ENCODE results near the gene METTL24.

METTL24 gene

DNA sequence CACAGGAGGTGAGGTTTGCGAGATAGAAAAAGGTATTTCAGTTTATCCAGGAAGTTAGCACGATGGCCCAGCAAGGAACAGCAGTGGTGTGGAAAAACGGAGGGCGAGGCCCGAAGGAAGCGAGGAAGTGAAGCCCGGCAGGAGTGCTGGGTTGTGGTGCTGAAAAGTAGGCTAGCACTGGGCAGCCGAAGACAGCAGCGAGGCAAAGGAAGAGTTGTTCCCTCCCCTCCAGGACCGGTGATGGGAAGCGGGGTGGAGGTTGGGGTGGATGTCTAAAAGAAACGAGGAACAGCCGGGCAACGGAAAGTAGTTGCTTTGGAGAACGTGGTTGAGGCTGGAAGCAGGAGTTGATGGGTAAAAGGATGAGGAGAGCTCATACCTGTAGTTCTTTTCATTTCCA lies 1.4 kb downstream of the METTL24 start:
- H3K79me2 ChIP-seq (ENCODE audit: insufficient read depth, low read length): no peaks in the 10 kb centered on the region
- no peaks in the 10 kb centered on the region for H4K20me1 ChIP-seq (ENCODE audit: insufficient read depth, low read length)
- H3K4me1 ChIP-seq (ENCODE audit: insufficient read depth, low read length, severe bottlenecking): no peaks in the 10 kb centered on the region
- no peaks in the 10 kb centered on the region for H3K27me3 ChIP-seq (ENCODE audit: insufficient read depth, low read length)
- no peak overlapping the region for H2AFZ ChIP-seq (ENCODE audit: low read length)
- no peaks in the 10 kb centered on the region for H3K9me2 ChIP-seq (ENCODE audit: low read depth, low read length)
- H3F3A ChIP-seq (ENCODE audit: insufficient read depth, low read length): no peaks in the 10 kb centered on the region
- no peaks in the 10 kb centered on the region for H3K36me3 ChIP-seq (ENCODE audit: insufficient read depth, low read length)
- no peaks in the 10 kb centered on the region for H3K9me3 ChIP-seq (ENCODE audit: low read length)
- H3K9ac ChIP-seq (ENCODE audit: low read length): no peak overlapping the region
- TF ChIP-seq, protein P1, sequence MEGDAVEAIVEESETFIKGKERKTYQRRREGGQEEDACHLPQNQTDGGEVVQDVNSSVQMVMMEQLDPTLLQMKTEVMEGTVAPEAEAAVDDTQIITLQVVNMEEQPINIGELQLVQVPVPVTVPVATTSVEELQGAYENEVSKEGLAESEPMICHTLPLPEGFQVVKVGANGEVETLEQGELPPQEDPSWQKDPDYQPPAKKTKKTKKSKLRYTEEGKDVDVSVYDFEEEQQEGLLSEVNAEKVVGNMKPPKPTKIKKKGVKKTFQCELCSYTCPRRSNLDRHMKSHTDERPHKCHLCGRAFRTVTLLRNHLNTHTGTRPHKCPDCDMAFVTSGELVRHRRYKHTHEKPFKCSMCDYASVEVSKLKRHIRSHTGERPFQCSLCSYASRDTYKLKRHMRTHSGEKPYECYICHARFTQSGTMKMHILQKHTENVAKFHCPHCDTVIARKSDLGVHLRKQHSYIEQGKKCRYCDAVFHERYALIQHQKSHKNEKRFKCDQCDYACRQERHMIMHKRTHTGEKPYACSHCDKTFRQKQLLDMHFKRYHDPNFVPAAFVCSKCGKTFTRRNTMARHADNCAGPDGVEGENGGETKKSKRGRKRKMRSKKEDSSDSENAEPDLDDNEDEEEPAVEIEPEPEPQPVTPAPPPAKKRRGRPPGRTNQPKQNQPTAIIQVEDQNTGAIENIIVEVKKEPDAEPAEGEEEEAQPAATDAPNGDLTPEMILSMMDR (IDR thresholded peaks at IDR 0.05; ENCODE audit: low read length): no peak
- TF ChIP-seq EZH2 (IDR thresholded peaks at IDR 0.05; ENCODE audit: borderline replicate concordance, low read length): no peak
- H3K4me3 ChIP-seq (ENCODE audit: low read depth, low read length, poor library complexity, severe bottlenecking): no peak overlapping the region
- no peak overlapping the region for H3K4me2 ChIP-seq (ENCODE audit: low read length)
- H3K27ac ChIP-seq (ENCODE audit: low read depth, low read length, poor library complexity, severe bottlenecking): no peak overlapping the region

DNA sequence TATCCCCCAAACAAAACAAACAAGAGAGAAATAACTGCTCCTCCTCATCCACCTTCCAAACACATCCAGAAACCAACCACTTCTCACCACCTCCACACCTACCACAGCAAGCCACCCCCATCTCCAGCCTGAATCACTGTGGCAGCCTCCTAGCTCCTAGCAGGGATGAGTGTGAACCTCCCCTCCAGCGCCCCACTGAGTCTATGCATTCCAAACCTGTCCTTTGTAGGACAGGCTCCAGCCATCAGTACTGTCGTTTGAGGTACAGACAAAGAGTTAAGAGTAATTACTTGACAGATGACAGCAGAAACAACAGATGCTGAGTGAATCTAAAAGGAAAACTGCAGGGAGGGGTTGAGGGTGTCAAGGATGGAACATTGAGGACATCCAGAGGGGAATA lies 2.4 kb downstream of the METTL24 start:
- Histone ChIP-seq H3K9me3 (ENCODE audit: low read length) (no peaks in the 10 kb centered on the region), H3K27ac (ENCODE audit: low read depth, low read length, poor library complexity, severe bottlenecking) (no peak overlapping the region), H4K20me1 (ENCODE audit: insufficient read depth, low read length) (no peaks in the 10 kb centered on the region), H3K9ac (ENCODE audit: low read length) (no peak overlapping the region), H2AFZ (ENCODE audit: low read length) (no peak overlapping the region), H3K9me2 (ENCODE audit: low read depth, low read length) (no peaks in the 10 kb centered on the region), H3K27me3 (ENCODE audit: insufficient read depth, low read length) (no peaks in the 10 kb centered on the region), H3K36me3 (ENCODE audit: insufficient read depth, low read length) (no peaks in the 10 kb centered on the region), H3F3A (ENCODE audit: insufficient read depth, low read length) (no peaks in the 10 kb centered on the region), H3K79me2 (ENCODE audit: insufficient read depth, low read length) (no peaks in the 10 kb centered on the region), H3K4me1 (ENCODE audit: insufficient read depth, low read length, severe bottlenecking) (no peaks in the 10 kb centered on the region), H3K4me3 (ENCODE audit: low read depth, low read length, poor library complexity, severe bottlenecking) (no peak overlapping the region), H3K4me2 (ENCODE audit: low read length) (no peak overlapping the region)
- TF ChIP-seq EZH2 (IDR thresholded peaks at IDR 0.05; ENCODE audit: borderline replicate concordance, low read length): no peak
- TF ChIP-seq, protein P1 (IDR thresholded peaks at IDR 0.05; ENCODE audit: low read length): no peak

DNA sequence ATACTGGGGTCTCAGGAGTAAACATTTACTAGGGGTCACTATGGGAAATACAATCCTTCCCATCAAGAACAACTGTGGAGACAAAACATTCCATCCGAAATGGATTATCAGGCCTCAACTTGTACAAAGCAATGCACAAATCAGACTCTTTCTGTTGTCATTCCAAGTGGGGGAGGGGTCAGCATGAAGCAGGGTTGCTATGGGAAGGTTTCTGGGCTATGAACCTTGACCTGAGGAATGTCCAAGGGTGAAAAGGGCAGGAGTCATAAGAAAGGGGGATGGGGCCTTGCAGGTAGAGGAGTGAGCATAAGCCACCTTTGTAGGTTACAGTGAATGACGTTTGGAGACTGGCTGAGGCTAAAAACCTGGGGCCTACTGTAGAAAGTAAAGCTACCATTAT lies 3.1 kb downstream of the METTL24 start:
- H3K27me3 ChIP-seq (ENCODE audit: insufficient read depth, low read length): no peaks in the 10 kb centered on the region
- TF ChIP-seq, protein P1 (IDR thresholded peaks at IDR 0.05; ENCODE audit: low read length): no peak
- TF ChIP-seq EZH2 (IDR thresholded peaks at IDR 0.05; ENCODE audit: borderline replicate concordance, low read length): no peak
- no peaks in the 10 kb centered on the region for H3K4me1 ChIP-seq (ENCODE audit: insufficient read depth, low read length, severe bottlenecking)
- no peaks in the 10 kb centered on the region for H3K36me3 ChIP-seq (ENCODE audit: insufficient read depth, low read length)
- no peaks in the 10 kb centered on the region for H3K9me3 ChIP-seq (ENCODE audit: low read length)
- no peak overlapping the region for H3K27ac ChIP-seq (ENCODE audit: low read depth, low read length, poor library complexity, severe bottlenecking)
- H3K9ac ChIP-seq (ENCODE audit: low read length): no peak overlapping the region
- H3K4me3 ChIP-seq (ENCODE audit: low read depth, low read length, poor library complexity, severe bottlenecking): no peak overlapping the region
- no peak overlapping the region for H3K4me2 ChIP-seq (ENCODE audit: low read length)
- no peaks in the 10 kb centered on the region for H3F3A ChIP-seq (ENCODE audit: insufficient read depth, low read length)
- no peaks in the 10 kb centered on the region for H3K79me2 ChIP-seq (ENCODE audit: insufficient read depth, low read length)
- no peaks in the 10 kb centered on the region for H3K9me2 ChIP-seq (ENCODE audit: low read depth, low read length)
- H2AFZ ChIP-seq (ENCODE audit: low read length): no peak overlapping the region
- no peaks in the 10 kb centered on the region for H4K20me1 ChIP-seq (ENCODE audit: insufficient read depth, low read length)
